ENCODE results near the gene ARHGEF4. TPM values are rescaled to one million over a fixed set of nuclear protein-coding genes. Genes with fewer than 3 reads are reported as not detected.

The ARHGEF4 gene
- total RNA-seq, 1 experiment from 2014 or later: 0.06 TPM

DNA sequence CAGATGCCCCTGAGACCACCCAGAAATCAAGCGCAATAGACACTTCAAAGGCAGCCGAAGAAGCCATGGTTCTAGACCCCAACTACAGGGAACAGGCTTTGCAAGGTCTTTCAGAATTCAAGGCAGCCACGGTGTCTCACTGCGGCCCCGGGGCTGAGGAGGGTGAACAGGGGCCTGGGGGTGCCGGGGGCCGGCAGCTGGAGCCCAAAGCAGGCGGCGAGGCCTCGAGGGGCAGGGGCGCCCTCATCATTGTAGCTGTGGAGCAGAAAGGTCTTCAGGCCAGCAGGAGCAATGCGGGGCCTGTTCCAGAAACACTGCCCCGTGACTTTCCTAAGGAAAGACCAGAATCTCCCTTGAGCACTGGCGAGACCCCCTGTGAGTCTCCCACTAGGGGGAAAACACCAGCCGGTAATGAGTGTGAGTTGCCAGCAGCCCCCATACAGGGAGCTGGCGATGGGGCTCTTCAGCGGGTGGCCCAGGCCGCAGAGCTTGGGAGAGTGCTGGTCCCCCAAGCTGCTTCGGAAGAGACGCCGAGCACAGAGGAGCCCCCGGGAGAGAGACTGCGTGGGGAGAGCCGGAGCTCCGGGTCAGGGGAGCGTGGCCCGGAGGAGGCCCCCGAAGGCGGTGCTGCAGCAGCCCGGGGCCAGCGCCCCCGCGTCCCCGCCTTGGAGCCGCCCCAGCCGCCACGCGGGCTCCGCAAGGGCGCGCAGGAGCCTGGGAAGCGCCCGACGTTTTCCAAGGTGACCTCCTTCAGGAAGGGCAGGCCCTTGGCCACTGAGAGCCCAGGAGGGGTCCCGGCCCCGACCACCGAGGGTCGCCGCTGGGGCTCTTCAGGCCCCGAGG lies 79.1 kb downstream of the ARHGEF4 start:
- no peak overlapping the region for H3K27ac ChIP-seq
- DNase-seq: no peak
- peaks cover 3% of the 10 kb centered on the region for H3K27me3 ChIP-seq
- no peaks in the 10 kb centered on the region for H3K9me3 ChIP-seq (replicated peaks)
- H3K36me3 ChIP-seq: no peaks in the 10 kb centered on the region
- no peaks in the 10 kb centered on the region for H3K4me1 ChIP-seq
- no peak overlapping the region for H3K4me3 ChIP-seq

DNA sequence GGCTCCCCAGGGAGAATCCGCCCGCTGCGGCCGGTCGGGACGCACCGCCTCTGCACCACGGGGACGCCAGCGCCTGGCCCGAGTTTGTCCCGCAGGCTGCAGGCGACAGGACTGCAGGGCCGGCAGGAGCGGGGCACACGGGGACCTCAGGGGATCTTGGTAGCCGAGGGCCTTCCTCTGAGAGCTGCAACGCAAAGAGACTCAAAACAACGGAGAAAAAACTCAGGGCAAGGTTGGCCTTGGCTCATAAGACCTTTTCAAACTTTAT lies 79.7 kb downstream of the ARHGEF4 start:
- Histone ChIP-seq H3K27me3 (peaks cover 3% of the 10 kb centered on the region), H3K27ac (no peak overlapping the region), H3K36me3 (no peaks in the 10 kb centered on the region), H3K4me1 (no peaks in the 10 kb centered on the region), H3K4me3 (no peak overlapping the region), H3K9me3 (replicated peaks) (no peaks in the 10 kb centered on the region)
- DNase-seq: no peak

DNA sequence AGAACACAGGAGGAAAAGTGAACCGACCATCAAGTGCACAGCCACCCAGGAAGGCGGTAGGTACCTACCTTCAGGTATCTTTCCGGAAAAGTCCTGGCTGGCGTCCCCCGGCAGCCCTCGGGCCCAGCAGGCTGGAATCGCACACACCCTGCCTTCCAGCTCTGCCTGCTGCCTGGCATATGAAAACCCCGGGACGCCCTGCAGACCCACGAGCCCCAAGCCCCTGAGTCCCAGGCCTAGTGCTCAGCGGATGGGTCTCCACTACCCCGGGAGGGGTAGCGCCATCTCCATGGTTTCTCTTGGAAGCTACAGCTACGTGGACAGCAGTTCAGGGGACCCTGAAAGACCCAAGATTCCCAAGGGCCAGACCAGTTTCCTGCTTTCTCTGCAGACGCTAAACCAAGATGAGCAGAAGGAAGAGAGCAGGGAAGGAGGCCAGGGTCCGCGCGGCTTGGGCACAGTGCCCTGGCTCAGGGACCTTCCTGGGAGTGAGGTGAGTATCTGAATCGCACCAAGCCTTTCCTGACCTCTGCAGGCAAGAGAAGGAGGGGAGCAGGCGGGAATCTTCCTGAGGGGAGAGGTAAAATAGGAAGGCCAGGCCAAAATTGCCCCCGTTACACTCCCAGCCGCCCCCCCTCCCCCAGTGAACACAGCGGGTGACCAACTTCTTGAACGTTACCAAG lies 80.4 kb downstream of the ARHGEF4 start:
- no peaks in the 10 kb centered on the region for H3K9me3 ChIP-seq (replicated peaks)

DNA sequence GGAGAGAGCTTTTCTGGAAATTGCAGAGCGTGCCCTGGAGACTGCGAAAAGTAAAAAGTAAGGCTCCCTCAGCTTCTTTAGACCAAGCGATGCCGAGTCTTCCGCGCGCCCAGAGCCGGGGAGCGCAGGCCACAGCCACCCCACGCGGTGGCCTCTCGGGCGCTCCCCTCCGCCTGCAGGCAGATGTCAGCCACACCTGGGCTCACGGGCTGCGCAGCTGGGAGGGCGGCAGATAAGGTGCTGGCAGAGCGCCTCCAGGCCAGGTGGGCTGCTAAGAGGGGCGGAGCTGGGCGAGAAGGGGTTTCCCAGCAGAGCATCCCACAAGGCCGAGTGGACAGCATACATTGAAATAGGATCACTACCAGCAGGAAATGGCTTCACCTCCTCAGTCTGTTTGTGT lies 81.7 kb downstream of the ARHGEF4 start:
- Histone ChIP-seq H3K4me3 (no peak overlapping the region), H3K27me3 (peaks cover 3% of the 10 kb centered on the region), H3K9me3 (replicated peaks) (no peaks in the 10 kb centered on the region), H3K36me3 (no peaks in the 10 kb centered on the region), H3K4me1 (no peaks in the 10 kb centered on the region), H3K27ac (no peak overlapping the region)
- no peak for DNase-seq

More for the DNA sequence above, 80.4 kb downstream of the ARHGEF4 start:
- H3K27ac ChIP-seq: no peak overlapping the region
- DNase-seq: no peak
- no peak overlapping the region for H3K4me3 ChIP-seq
- peaks cover 3% of the 10 kb centered on the region for H3K27me3 ChIP-seq
- no peaks in the 10 kb centered on the region for H3K4me1 ChIP-seq
- H3K36me3 ChIP-seq: no peaks in the 10 kb centered on the region

DNA sequence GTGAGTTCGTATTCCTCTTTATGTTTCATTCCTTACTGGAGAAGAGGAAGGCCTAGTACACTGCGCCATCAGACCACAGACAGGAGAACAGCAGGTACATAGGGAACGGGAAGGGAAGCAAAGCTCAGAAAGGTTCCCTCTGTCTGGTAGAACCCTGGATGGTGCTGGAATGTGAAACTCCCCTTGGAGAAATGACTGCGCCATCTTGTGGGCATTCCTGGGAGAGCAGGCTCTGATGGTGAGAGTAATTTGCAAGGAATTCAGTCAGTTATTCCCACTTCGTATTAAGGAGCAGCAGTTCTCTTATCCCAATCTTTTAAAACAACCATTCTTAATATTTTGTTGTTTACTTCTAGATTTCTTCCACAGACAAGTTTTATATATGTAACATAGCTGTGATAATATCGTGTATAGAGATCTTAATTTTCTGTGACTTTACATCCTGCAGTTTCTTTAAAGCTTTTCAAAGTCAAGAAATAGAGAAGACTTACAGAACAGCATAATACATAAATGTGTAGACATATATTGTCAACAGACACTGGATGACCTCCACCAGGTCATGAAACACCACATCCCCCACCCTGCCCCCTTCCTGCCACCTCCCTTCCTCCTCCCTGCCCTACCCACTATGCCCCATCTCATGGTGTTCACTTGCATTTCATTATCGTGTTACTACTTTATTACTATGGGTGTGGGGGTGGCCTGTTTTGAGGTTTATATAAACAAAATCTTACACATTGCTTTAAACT lies 83.9 kb downstream of the ARHGEF4 start:
- H3K4me3 ChIP-seq: no peak overlapping the region
- no peak overlapping the region for H3K27ac ChIP-seq
- H3K27me3 ChIP-seq: no peaks in the 10 kb centered on the region; the same call in 1 of the 2 replicates
- peaks cover 2% of the 10 kb centered on the region; the same call in 1 of the 2 replicates for H3K9me3 ChIP-seq (replicated peaks)
- H3K4me1 ChIP-seq: no peaks in the 10 kb centered on the region
- H3K36me3 ChIP-seq: no peaks in the 10 kb centered on the region
- DNase-seq: peak; percentile 38 to 80

DNA sequence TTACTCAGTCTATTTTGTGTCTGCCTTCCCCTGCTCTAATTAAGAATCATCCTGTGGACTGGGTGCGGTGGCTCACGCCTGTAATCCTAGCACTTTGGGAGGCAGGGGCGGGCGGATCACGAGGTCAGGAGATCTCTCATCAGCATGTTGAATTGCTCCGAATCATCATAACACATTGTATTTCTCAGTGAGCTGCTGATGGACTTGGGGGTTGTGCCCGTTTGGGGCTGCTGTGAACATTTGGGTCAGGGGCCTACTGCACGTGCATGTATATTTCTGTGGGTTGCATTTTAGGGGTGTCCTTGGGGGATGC lies 84.4 kb downstream of the ARHGEF4 start:
- DNase-seq: no peak
- Histone ChIP-seq H3K27me3 (no peaks in the 10 kb centered on the region), H3K27ac (no peak overlapping the region), H3K4me1 (no peaks in the 10 kb centered on the region), H3K4me3 (no peak overlapping the region), H3K9me3 (replicated peaks) (peaks cover 3% of the 10 kb centered on the region; the same call in 1 of the 2 replicates), H3K36me3 (no peaks in the 10 kb centered on the region)

DNA sequence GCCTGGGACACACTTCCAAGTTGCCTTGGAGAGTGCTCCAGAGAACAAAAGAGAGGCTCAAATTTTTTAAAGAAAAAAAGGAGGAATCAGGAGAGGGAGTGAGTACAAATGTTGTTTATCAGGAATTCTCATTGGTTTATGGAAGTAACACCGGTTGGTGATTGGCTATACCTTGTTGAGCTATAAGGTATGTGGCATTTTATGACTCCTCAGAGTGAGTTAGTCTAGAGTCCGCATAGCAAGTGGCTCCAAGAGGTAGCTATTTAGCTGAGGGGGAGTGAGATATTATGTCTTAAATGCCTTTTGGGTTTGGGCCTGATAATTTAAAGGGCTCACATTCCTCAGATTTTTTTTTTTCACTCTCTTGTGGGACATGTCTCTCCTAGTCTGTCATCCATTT lies 85.7 kb downstream of the ARHGEF4 start:
- no peaks in the 10 kb centered on the region for H3K27me3 ChIP-seq
- no peak overlapping the region for H3K4me3 ChIP-seq
- no peak overlapping the region for H3K27ac ChIP-seq
- DNase-seq: no peak
- peaks cover 3% of the 10 kb centered on the region; the same call in 1 of the 2 replicates for H3K9me3 ChIP-seq (replicated peaks)
- H3K4me1 ChIP-seq: no peaks in the 10 kb centered on the region
- H3K36me3 ChIP-seq: no peaks in the 10 kb centered on the region

DNA sequence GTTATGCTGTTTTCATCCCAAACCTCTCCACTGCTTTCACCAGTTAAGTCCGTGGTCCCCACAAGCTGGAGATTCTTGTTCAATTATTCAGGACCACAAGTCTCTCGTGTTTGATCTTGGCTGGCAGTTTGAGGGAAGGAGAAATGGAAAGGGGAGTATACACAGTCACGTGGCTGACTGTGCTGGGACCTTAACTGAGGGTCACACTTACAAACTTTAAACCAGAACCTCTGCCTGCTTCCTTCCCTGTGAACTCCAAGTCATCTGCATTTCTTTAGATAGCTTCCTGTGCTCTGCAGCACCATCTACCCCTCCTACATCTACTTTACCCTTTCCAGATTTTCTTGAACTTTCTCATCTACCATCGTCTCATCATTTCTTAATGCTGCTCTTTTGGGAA lies 91.7 kb downstream of the ARHGEF4 start:
- no peaks in the 10 kb centered on the region for H3K36me3 ChIP-seq
- no peak for DNase-seq
- H3K4me3 ChIP-seq: no peak overlapping the region

DNA sequence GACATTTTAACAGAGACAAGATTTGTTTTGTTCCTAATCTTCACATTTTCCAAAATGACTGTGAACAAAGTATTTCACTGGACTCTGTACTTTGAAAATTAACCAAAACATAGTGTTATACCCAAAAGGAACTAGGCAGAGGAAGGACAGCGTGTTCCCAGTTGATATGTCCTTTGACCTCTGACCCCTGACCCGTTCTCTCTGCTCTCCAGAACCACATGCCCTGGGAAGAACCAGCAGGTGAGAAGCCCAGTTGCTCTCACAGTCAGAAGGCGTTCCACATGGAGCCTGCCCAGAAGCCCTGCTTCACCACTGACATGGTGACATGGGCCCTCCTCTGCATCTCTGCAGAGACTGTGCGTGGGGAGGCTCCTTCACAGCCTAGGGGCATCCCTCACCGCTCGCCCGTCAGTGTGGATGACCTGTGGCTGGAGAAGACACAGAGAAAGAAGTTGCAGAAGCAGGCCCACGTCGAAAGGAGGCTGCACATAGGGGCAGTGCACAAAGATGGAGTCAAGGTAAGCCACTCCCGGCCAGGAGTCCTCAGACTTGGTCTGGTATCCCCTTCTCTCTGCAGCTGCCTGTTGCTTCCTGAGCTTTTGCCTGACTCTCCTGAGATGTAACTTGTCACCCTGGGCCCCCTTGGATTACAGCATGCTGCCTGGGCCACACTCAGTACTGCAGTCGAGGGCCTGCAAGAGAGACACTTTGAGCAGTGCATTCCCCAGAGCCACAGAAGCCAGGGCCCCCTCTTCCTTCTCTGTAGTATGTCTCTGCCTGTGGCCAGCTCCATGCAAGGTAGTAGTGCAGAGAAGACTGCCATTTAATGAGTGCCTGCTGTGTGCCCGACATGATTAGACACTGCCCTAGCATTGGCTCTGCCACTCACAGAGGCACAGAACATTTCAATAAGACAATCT lies 94.3 kb downstream of the ARHGEF4 start:
- H3K36me3 ChIP-seq: no peaks in the 10 kb centered on the region
- H3K4me3 ChIP-seq: no peak overlapping the region
- H3K27me3 ChIP-seq: no peaks in the 10 kb centered on the region
- DNase-seq: no peak
- H3K27ac ChIP-seq: no peak overlapping the region
- no peaks in the 10 kb centered on the region for H3K9me3 ChIP-seq (replicated peaks)
- no peaks in the 10 kb centered on the region for H3K4me1 ChIP-seq

More for the DNA sequence above, 91.7 kb downstream of the ARHGEF4 start:
- Histone ChIP-seq H3K27ac (no peak overlapping the region), H3K4me1 (no peaks in the 10 kb centered on the region), H3K27me3 (no peaks in the 10 kb centered on the region), H3K9me3 (replicated peaks) (peaks cover 3% of the 10 kb centered on the region; the same call in 1 of the 2 replicates)

DNA sequence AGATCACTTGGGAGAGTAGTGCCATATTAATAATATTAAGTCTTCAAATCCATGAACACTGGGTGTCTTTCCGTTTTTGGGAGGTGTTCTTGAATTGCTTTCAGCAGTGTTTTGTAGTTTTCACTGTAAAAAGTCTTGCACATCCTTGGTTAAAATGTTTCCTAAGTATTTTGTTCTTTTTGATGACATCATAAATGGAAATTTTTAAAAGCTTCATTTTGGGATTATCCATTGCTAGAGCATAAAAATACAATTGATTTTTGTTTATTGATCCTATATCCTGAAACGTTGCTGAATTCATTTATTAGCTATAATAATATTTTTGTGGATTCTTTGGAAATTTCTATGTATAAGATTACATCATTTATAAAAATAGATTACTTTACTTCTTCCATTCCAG lies 96.8 kb downstream of the ARHGEF4 start:
- Histone ChIP-seq H3K4me1 (no peaks in the 10 kb centered on the region), H3K27ac (no peak overlapping the region), H3K27me3 (no peaks in the 10 kb centered on the region), H3K36me3 (no peaks in the 10 kb centered on the region), H3K4me3 (no peak overlapping the region), H3K9me3 (replicated peaks) (no peaks in the 10 kb centered on the region)
- DNase-seq: no peak

DNA sequence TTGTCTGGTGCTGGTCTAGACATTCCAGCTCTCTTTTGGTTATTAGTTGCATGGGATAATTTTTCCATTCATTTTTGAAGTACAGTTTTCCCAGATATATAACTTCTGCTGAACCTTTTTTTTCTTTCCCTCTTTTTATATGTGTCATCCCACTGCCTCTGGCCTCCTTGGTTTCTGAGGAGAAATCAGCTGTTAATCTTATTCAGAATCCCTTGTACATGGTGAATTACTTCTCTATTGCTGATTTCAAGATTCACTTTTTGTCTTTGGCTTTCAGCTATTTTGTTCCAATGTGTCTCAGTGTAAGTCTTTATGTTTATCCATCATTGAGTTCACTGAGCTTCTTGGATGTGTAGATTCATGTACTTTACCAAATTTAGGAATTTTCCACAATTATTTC lies 99.7 kb downstream of the ARHGEF4 start:
- no peak overlapping the region for H3K27ac ChIP-seq
- H3K27me3 ChIP-seq: no peaks in the 10 kb centered on the region

DNA sequence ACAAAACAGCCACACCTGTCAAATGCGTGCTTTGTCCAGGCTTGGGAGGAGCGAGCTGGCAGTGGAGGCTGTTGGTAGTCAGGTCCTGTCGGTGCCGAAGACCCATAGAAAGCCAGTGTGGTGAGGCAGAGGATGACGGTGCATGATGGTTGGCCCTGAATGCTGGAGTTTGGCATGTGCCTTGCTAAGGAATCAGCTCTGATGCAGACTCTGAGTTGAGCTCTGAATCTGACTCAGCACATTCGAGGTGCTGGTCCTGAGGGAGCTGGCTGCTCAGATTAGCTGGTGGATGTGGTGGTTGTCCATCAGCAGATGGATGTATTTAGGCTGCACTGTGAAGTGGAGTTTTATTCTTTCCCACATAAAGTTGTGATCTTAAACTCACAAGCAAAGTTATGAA lies 111.3 kb downstream of the ARHGEF4 start:
- Histone ChIP-seq H3K9me3 (replicated peaks) (no peaks in the 10 kb centered on the region), H3K4me3 (no peak overlapping the region), H3K27ac (no peak overlapping the region), H3K27me3 (no peaks in the 10 kb centered on the region), H3K4me1 (no peaks in the 10 kb centered on the region), H3K36me3 (no peaks in the 10 kb centered on the region)
- DNase-seq: no peak

More for the DNA sequence above, 99.7 kb downstream of the ARHGEF4 start:
- no peaks in the 10 kb centered on the region for H3K9me3 ChIP-seq (replicated peaks)
- no peaks in the 10 kb centered on the region for H3K36me3 ChIP-seq
- H3K4me1 ChIP-seq: no peaks in the 10 kb centered on the region
- H3K4me3 ChIP-seq: no peak overlapping the region
- no peak for DNase-seq

DNA sequence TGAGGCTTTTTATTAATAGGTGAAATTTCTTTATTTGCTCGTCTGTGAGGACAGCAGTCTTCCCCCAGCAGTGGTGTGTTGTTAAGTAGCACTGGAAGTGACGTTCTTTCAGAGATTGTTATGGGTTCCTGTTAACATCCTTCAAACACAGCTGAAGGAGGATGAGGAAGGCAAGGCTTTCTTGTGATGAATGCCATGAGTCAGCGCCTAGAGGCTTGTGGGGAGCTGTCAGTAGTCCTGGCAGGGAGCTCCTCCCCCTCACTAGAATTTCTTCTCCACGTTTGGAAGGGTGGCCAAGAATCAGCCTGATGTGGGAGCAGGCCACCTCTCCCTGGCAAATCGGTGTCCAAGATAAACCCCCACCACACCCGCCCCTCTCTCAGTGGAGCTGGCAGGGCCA lies 113.2 kb downstream of the ARHGEF4 start:
- H3K4me1 ChIP-seq: no peaks in the 10 kb centered on the region
- H3K27me3 ChIP-seq: no peaks in the 10 kb centered on the region
- no peak overlapping the region for H3K4me3 ChIP-seq
- peaks cover 1% of the 10 kb centered on the region; the same call in 1 of the 2 replicates for H3K9me3 ChIP-seq (replicated peaks)
- DNase-seq: no peak
- no peak overlapping the region for H3K27ac ChIP-seq
- H3K36me3 ChIP-seq: no peaks in the 10 kb centered on the region

DNA sequence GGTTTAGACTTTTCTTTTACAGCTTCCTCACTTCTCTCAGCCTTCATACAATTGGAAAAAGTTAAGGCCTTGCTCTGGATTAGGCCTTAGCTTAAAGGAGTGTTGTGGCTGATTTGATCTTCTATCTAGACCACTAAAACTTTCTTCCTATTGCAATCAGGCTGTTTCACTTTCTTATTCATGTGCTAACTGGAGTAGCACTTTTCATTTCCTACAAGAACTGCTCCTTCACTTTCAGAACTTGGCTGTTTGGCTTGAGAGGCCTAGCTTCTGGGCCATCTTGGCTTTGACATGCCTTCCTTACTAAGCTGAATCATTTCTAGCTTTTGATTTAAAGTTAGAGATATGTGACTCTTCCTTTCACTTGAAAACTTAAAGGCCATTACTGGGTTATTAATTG lies 114.3 kb downstream of the ARHGEF4 start:
- peaks cover 5% of the 10 kb centered on the region; the same call in 1 of the 2 replicates for H3K9me3 ChIP-seq (replicated peaks)
- no peaks in the 10 kb centered on the region for H3K36me3 ChIP-seq
- no peak for DNase-seq
- no peaks in the 10 kb centered on the region for H3K4me1 ChIP-seq
- H3K27me3 ChIP-seq: no peaks in the 10 kb centered on the region
- H3K27ac ChIP-seq: no peak overlapping the region
- no peak overlapping the region for H3K4me3 ChIP-seq

Measured in SJCRH30 (cell line).